H1 (cell line): ENCODE measurements around the gene KDF1. TPM values are rescaled to one million over a fixed set of nuclear protein-coding genes. Genes with fewer than 3 reads are reported as not detected.

Experiments used
- CTCF ChIA-PET: fragments of 300-600 bp; sonication (Branson Sonifier 250); formaldehyde crosslinking; loops from one replicate; lab custom pipeline; 2021; ENCODE audit not compliant: partially characterized antibody; lab: Charles Lee
- POLR2A ChIA-PET: fragments of 300-600 bp; sonication (Branson Sonifier 250); formaldehyde crosslinking; loops from one replicate; lab custom pipeline; 2021; ENCODE audit warnings: inconsistent platforms; ENCODE audit not compliant: partially characterized antibody; lab: Charles Lee
- DNase-seq, 2 experiments: peaks; one replicate each; pipeline versions ENCODE4 v3.0.0 to v3.0.0-alpha.2; 2010 to 2022; ENCODE audit warnings: low spot score in 2 of 2, low read depth in 1 of 2, mixed read lengths in 1 of 2
- FAIRE-seq: peaks from 2 replicates; lab custom pipeline; 2011; peaks lifted over from hg19 to GRCh38; lab: Jason Lieb, UNC
- H2AFZ ChIP-seq: 2 replicates; pipeline ENCODE4 v1.8.1; 2012; ENCODE audit warnings: low read length, inconsistent platforms
- H2AK5ac ChIP-seq: 2 replicates; pipeline ENCODE4 v1.6.1; 2013; ENCODE audit warnings: low read depth, low read length
- H2BK120ac ChIP-seq: replicated peaks from 2 replicates; pipeline ENCODE3; 2013; ENCODE audit warnings: low read depth, low read length, inconsistent platforms
- H2BK12ac ChIP-seq: 2 replicates; pipeline ENCODE4 v1.6.1; 2013; ENCODE audit warnings: low read depth, low read length
- H2BK15ac ChIP-seq: 2 replicates; pipeline ENCODE4 v1.6.1; 2013; ENCODE audit warnings: low read length
- H2BK20ac ChIP-seq: 2 replicates; pipeline ENCODE4 v1.6.1; 2013; ENCODE audit warnings: low read length
- H2BK5ac ChIP-seq: 2 replicates; pipeline ENCODE4 v1.6.1; 2013; ENCODE audit warnings: low read depth, low read length
- H3K14ac ChIP-seq: 2 replicates; pipeline ENCODE4 v1.6.1; 2013; ENCODE audit warnings: inconsistent platforms; ENCODE audit not compliant: insufficient read length
- H3K18ac ChIP-seq: 2 replicates; pipeline ENCODE4 v1.6.1; 2013; ENCODE audit warnings: low read length; ENCODE audit errors: extremely low read depth
- H3K23ac ChIP-seq: 2 replicates; pipeline ENCODE4 v1.6.1; 2013; ENCODE audit warnings: inconsistent platforms; ENCODE audit not compliant: insufficient read length
- H3K23me2 ChIP-seq: 2 replicates; pipeline ENCODE4 v1.6.1; 2013; ENCODE audit warnings: low read depth, low read length
- H3K27ac ChIP-seq: 2 replicates; pipeline ENCODE4 v1.6.1; 2011; ENCODE audit warnings: low read depth, low read length, inconsistent platforms
- H3K27me3 ChIP-seq, 4 experiments: replicated peaks in 1 of 4; 1 replicate in 1 of 4; 2 replicates in 3 of 4; pipeline versions ENCODE4 v1.6.1 to v1.8.1; 2011 to 2013; ENCODE audit warnings: low read length in 3 of 4, mild to moderate bottlenecking in 3 of 4, inconsistent platforms in 2 of 4, mixed read lengths in 2 of 4, moderate library complexity in 1 of 4; ENCODE audit not compliant: control insufficient read depth in 3 of 4, insufficient read depth in 3 of 4; ENCODE audit errors: extremely low read depth in 1 of 4
- H3K36me3 ChIP-seq, 4 experiments: 2 replicates each; pipeline versions ENCODE4 v1.6.1 to v1.8.1; 2011 to 2013; ENCODE audit warnings: mild to moderate bottlenecking in 4 of 4, low read length in 3 of 4, moderate library complexity in 2 of 4, control low read depth in 1 of 4, inconsistent platforms in 1 of 4; ENCODE audit not compliant: insufficient read depth in 4 of 4, control insufficient read depth in 2 of 4
- H3K4ac ChIP-seq: replicated peaks from 2 replicates; pipeline ENCODE3; 2013; ENCODE audit warnings: low read length, low read depth, mixed read lengths, inconsistent platforms; ENCODE audit not compliant: insufficient read length
- H3K4me1 ChIP-seq, 4 experiments: replicated peaks in 1 of 4; 1 replicate in 1 of 4; 2 replicates in 3 of 4; pipeline versions ENCODE4 v1.6.1 to v1.8.1; 2011 to 2013; ENCODE audit warnings: low read length in 3 of 4, inconsistent platforms in 2 of 4, mixed read lengths in 1 of 4; ENCODE audit not compliant: insufficient read depth in 4 of 4, control insufficient read depth in 3 of 4
- H3K4me2 ChIP-seq, 2 experiments: 2 replicates each; pipeline versions ENCODE4 v1.6.1 to v1.8.1; 2011 to 2013; ENCODE audit warnings: low read depth in 2 of 2, low read length in 2 of 2, control low read depth in 1 of 2, inconsistent platforms in 1 of 2, mild to moderate bottlenecking in 1 of 2; ENCODE audit not compliant: insufficient read depth in 1 of 2
- H3K4me3 ChIP-seq, 4 experiments: fragments of 200-600, 300-600 bp in 1 of 4; sonication (generic), shearing (Covaris generic), sonication (Bioruptor Twin) in 1 of 4; 2 replicates each; pipeline versions ENCODE4 v1.5.1 to v1.8.1; 2011 to 2016; ENCODE audit warnings: low read length in 4 of 4, low read depth in 3 of 4, control low read depth in 2 of 4, inconsistent platforms in 2 of 4, mild to moderate bottlenecking in 2 of 4, mixed read lengths in 1 of 4, moderate library complexity in 1 of 4; ENCODE audit not compliant: insufficient read depth in 2 of 4; ENCODE audit errors: extremely low read depth in 1 of 4
- H3K56ac ChIP-seq: replicated peaks from 2 replicates; pipeline ENCODE3; 2013; ENCODE audit warnings: low read depth, mild to moderate bottlenecking, mixed read lengths, low read length, inconsistent platforms; ENCODE audit not compliant: insufficient read length
- H3K79me1 ChIP-seq: 2 replicates; pipeline ENCODE4 v1.6.1; 2013; ENCODE audit warnings: low read depth, low read length, control low read depth
- H3K79me2 ChIP-seq, 2 experiments: 2 replicates each; pipeline versions ENCODE4 v1.6.1 to v1.8.1; 2012 to 2013; ENCODE audit warnings: low read length in 2 of 2, mild to moderate bottlenecking in 2 of 2, inconsistent platforms in 1 of 2; ENCODE audit not compliant: insufficient read depth in 2 of 2, control insufficient read depth in 1 of 2
- H3K9ac ChIP-seq, 4 experiments: replicated peaks in 1 of 4; 1 replicate in 1 of 4; 2 replicates in 3 of 4; pipeline versions ENCODE4 v1.6.1 to v1.8.1; 2011 to 2013; ENCODE audit warnings: low read depth in 3 of 4, low read length in 3 of 4, control low read depth in 2 of 4, mild to moderate bottlenecking in 2 of 4, moderate library complexity in 2 of 4, inconsistent platforms in 1 of 4; ENCODE audit errors: extremely low read depth in 1 of 4
- H3K9me3 ChIP-seq, 2 experiments: 2 replicates each; pipeline versions ENCODE4 v1.6.1 to v1.8.1; 2012 to 2013; ENCODE audit warnings: mild to moderate bottlenecking in 2 of 2, moderate library complexity in 2 of 2, control low read depth in 1 of 2, inconsistent platforms in 1 of 2, low read depth in 1 of 2, low read length in 1 of 2, mixed read lengths in 1 of 2; ENCODE audit not compliant: insufficient read depth in 2 of 2
- H4K20me1 ChIP-seq, 2 experiments: replicated peaks in 1 of 2; 2 replicates each; pipeline versions ENCODE3 to v1.8.1; 2011 to 2013; ENCODE audit warnings: inconsistent platforms in 2 of 2, low read length in 2 of 2, mild to moderate bottlenecking in 1 of 2; ENCODE audit not compliant: insufficient read depth in 2 of 2, control insufficient read depth in 1 of 2
- H4K5ac ChIP-seq: 2 replicates; pipeline ENCODE4 v1.6.1; 2013; ENCODE audit warnings: low read length, low read depth, mixed read lengths, inconsistent platforms; ENCODE audit not compliant: insufficient read length
- H4K8ac ChIP-seq: 2 replicates; pipeline ENCODE4 v1.8.0; 2013; ENCODE audit warnings: mild to moderate bottlenecking, moderate library complexity, low read length, inconsistent platforms; ENCODE audit not compliant: insufficient read depth; ENCODE audit errors: extremely low read depth
- H4K91ac ChIP-seq: replicated peaks from 2 replicates; pipeline ENCODE3; 2013; ENCODE audit warnings: low read length, mixed read lengths, inconsistent platforms; ENCODE audit not compliant: insufficient read length
- BACH1 ChIP-seq: IDR thresholded peaks from 2 replicates; pipeline ENCODE4 v1.6.1; 2012; ENCODE audit warnings: low read length, improper control_type of control experiment
- EZH2 ChIP-seq: fragments of 200-600 bp; sonication (generic); IDR thresholded peaks from 2 replicates; pipeline ENCODE4 v1.7.1; 2012; ENCODE audit warnings: low read depth, mild to moderate bottlenecking, moderate library complexity, low read length, inconsistent platforms; ENCODE audit not compliant: severe bottlenecking
- SIRT6 ChIP-seq: IDR thresholded peaks from one replicate; pipeline ENCODE4 v1.7.1; 2012; ENCODE audit warnings: low read length, inconsistent platforms
- SP4 ChIP-seq: IDR thresholded peaks from 2 replicates; pipeline ENCODE4 v1.6.1; 2012; ENCODE audit warnings: low read length, inconsistent platforms
- SUZ12 ChIP-seq: fragments of 200-600 bp; sonication (generic); IDR thresholded peaks from 2 replicates; pipeline ENCODE4 v1.6.1; 2012; ENCODE audit warnings: mild to moderate bottlenecking, inconsistent platforms, low read length, moderate library complexity, mixed read lengths
- WGBS, 2 experiments: shearing (Covaris generic) in 1 of 2; methylation state at CpG; one replicate each; pipeline versions ENCODE4 v1.1.6 to v1.1.7; 2013 to 2015; ENCODE audit warnings: low lambda C conversion rate in 2 of 2, mixed read lengths in 2 of 2, inconsistent platforms in 1 of 2, low coverage in 1 of 2, missing lambda C conversion rate in 1 of 2; ENCODE audit not compliant: insufficient replicate concordance in 2 of 2, insufficient coverage in 1 of 2, insufficient read length in 1 of 2; ENCODE audit errors: extremely low coverage in 1 of 2, missing lambda C conversion rate in 1 of 2; 5-methylcytosine and 5-hydroxymethylcytosine counted together
- polyA plus RNA-seq, 7 experiments: library from polyadenylated mRNA; depleted of rRNA in 3 of 7; stranded (reverse) in 5 of 7; unstranded in 2 of 7; fragments of >200 nt in 5 of 7; fragments of 200-250 nt in 2 of 7; gene quantifications; 1 replicate in 5 of 7; 2 replicates in 1 of 7; 4 replicates in 1 of 7; pipeline versions ENCODE4 v1.2.1 to v1.2.3, GENCODE V29; 2011 to 2013; ENCODE audit warnings: missing spikeins in 2 of 7, mixed read lengths in 2 of 7
- total RNA-seq: library from RNA; stranded (reverse); fragmentation: NEBNext Ultra II Directional; extraction: Animal tissue kit (Norgen Biotek cat#: 25700); gene quantifications from 2 replicates; pipeline ENCODE4 v1.2.1, GENCODE V29; 2021
- TF ChIP-seq, protein P1 (sequence below): IDR thresholded peaks from 2 replicates; pipeline ENCODE4 v1.6.1; 2012; ENCODE audit warnings: inconsistent platforms

KDF1 gene
- total and polyA plus RNA-seq, 2 of the 8 experiments (the other 6 are each of a cell fraction or from before 2014, with no cell fraction given), result 16.9 to 37.5 TPM

DNA sequence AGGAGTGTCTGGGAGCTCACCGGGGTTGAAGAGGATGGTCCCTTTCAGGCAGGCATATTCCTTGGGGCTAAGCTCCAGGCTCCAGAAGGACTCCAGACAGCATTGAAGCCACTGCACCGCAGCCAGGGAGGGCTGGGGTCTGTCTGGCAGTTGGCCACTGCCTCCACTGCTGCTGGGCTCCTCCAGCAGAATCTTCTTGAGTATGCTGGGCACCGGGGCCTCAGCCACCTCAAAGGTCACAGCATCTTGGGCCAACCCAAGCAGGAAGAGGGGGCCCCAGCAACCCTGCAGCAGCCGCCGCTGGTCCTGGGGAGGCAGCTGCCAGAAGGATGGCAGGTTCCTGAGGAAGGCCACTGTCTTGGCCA lies 46.9 kb downstream of the KDF1 start:
- no peak overlapping the region for H3K14ac ChIP-seq
- no peak overlapping the region for H3K9ac ChIP-seq
- TF ChIP-seq SIRT6, result no peak
- TF ChIP-seq, protein P1, sequence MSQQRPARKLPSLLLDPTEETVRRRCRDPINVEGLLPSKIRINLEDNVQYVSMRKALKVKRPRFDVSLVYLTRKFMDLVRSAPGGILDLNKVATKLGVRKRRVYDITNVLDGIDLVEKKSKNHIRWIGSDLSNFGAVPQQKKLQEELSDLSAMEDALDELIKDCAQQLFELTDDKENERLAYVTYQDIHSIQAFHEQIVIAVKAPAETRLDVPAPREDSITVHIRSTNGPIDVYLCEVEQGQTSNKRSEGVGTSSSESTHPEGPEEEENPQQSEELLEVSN, result no peak
- TF ChIP-seq SP4, result no peak
- no peak for TF ChIP-seq SUZ12
- TF ChIP-seq EZH2, result no peak
- no peak for TF ChIP-seq BACH1

More for the DNA sequence above, 46.9 kb downstream of the KDF1 start:
- no peak overlapping the region for H2BK120ac ChIP-seq
- no peaks in the 10 kb centered on the region for H3K4me1 ChIP-seq
- H3K79me2 ChIP-seq, result no peaks in the 10 kb centered on the region
- H2AK5ac ChIP-seq, result no peak overlapping the region
- no peak overlapping the region for H3K27ac ChIP-seq
- H3K18ac ChIP-seq, result no peak overlapping the region
- H3K23me2 ChIP-seq, result no peaks in the 10 kb centered on the region
- DNase-seq, result no peak
- no peak for FAIRE-seq
- H3K79me1 ChIP-seq, result no peaks in the 10 kb centered on the region
- no peak overlapping the region for H4K5ac ChIP-seq
- POLR2A ChIA-PET, result interaction anchor here (1.1 to 2.5 kb wide), 5 partner anchors 9 to 23 kb away, joined by 3 to 14 read pairs (median 7); partner anchors contain the start of genes GPATCH3, GPN2 and NUDC
- H4K8ac ChIP-seq, result no peak overlapping the region
- no peaks in the 10 kb centered on the region for H4K20me1 ChIP-seq
- no peak overlapping the region for H3K4ac ChIP-seq
- no peak overlapping the region for H3K4me3 ChIP-seq
- no peak overlapping the region for H3K56ac ChIP-seq
- WGBS, 2 experiments, result 86% methylated on average over 5 of the region's 5 CpGs; no CpG with 5 or more reads in 1 of the 2 experiments
- H2BK12ac ChIP-seq, result no peak overlapping the region
- H4K91ac ChIP-seq, result no peak overlapping the region
- CTCF ChIA-PET, result interaction anchor here (0.8 to 1.3 kb wide), 3 partner anchors 47 to 311 kb away, joined by 3 read pairs; partner anchors contain the start of gene KDF1
- no peaks in the 10 kb centered on the region for H3K9me3 ChIP-seq
- H3K4me2 ChIP-seq, result no peak overlapping the region
- peaks cover 0 to 2% (median 0%) of the 10 kb centered on the region in 4 experiments; a peak in 2 of 7 replicates for H3K27me3 ChIP-seq
- no peak overlapping the region for H3K23ac ChIP-seq
- H3K36me3 ChIP-seq, result no peaks in the 10 kb centered on the region
- H2BK20ac ChIP-seq, result no peak overlapping the region
- no peak overlapping the region for H2BK5ac ChIP-seq
- no peak overlapping the region for H2AFZ ChIP-seq
- no peak overlapping the region for H2BK15ac ChIP-seq
